ENCODE data around the gene CDK2AP2. TPM values are rescaled to one million over a fixed set of nuclear protein-coding genes. Genes with fewer than 3 reads are reported as not detected.

Gene CDK2AP2
- 70.1 to 119 TPM (median 105 TPM) in 5 replicates for total RNA-seq (2022; extraction: Qiagen RNA extraction; ENCODE audit: low read depth)

GRCh38 chr11:67507864-67508485 is at the start of gene CDK2AP2:
Gene CDK2AP2, minus strand, starts transcription at chr11:67508162. Its CDS starts 80 bp downstream, at chr11:67508082.

DNA sequence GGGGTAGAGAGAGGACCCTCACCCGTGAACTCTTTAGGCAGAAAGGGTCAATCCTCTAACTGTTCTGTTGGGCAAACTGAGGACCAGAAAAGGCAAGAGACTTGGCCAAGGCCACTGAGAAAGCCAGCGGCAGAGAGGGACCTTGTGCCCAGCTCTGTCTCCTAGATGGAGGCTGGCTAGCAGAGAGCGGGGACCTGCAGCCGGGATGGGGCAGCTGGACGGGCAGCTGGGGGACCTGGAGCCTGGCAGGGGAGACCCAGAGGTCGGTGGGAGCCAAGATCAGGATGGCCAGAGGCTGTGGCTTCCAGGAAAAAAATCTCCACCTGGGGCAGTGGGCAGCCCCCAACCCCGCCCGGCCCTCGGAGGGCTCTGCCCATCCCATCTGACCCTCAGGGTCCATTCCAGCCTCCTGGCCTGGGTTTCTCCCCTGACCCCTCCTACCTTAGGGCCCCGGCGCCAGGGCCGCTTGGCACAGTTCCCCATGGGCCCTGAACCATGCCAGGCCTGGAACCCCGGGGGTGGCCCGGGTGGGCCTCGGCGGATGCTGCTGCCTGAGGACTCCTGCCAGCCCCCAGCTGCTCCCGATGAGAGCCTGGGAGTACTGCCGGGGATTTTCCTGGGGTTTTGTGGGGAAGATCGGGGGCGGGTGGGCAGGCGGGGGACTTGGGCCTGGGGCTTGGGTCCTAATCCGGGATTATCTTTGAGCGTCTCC is 15.0 kb upstream of the CDK2AP2 start, which contains the start of gene CABP2:
Gene CABP2 (minus strand): TSS at position 603 of the 712 bp plus-strand sequence. CDS start 120 bp downstream, at position 483.

DNA sequence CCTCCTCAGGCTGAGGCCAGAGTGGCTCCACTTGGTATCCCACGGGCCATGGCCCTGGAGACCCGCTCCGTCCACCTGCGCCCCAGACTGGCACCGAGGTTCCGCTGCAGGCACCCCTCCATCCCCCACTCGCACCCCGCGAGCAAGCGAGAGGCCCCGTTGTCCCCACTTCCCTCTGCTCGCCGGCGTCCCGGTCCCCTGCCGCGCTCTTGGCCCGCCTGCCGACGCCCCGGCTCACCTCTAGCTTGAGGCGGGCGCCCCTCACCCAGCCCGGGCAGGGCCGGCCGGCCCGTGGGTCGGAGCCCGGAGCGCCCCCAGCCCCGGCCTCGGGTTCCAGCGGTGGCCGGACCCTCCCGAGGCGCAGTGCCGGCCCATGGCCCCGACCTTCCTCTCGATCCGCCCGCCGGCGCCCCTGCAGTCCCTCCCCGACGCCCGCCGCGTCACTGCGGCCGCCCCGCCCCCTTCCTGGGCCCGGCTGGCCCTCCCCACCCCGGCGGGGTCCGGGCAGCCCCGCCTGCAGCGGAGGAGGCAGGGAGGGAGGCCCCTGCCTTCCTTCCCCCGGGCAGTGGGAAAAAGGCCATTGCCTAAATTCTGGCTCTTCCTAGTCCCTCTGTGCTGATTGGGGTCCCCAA is 2.9 kb downstream of the CDK2AP2 start, which contains the start of gene PITPNM1:
Gene PITPNM1 (minus strand): TSS at position 414 of the 632 bp plus-strand sequence. CDS start 1,183 bp downstream, outside the sequence.

GRCh38 chr11:67482827-67483798 is 24.8 kb downstream of the CDK2AP2 start, which contains the start of gene AIP:
Gene AIP, plus strand, starts transcription at chr11:67483026. Its CDS starts 133 bp downstream, at chr11:67483159.

GRCh38 chr11:67468759-67469507 is 39.0 kb downstream of the CDK2AP2 start, which contains the start of gene TMEM134:
Gene TMEM134, minus strand, starts transcription at chr11:67469251. Its CDS starts 59 bp downstream, at chr11:67469192.

Other genes starting within 250 kb of the CDK2AP2 start
- gene GRK2, start 241.7 kb downstream of the CDK2AP2 start, total RNA-seq (2022; extraction: Qiagen RNA extraction; ENCODE audit: low read depth), result 25.9 to 40.4 TPM (median 37.5 TPM) in 5 replicates
- 20.0 to 29.6 TPM (median 25.1 TPM) in 5 replicates for gene ANKRD13D, start 218.9 kb downstream of the CDK2AP2 start, total RNA-seq (2022; extraction: Qiagen RNA extraction; ENCODE audit: low read depth)
- gene SSH3, start 204.6 kb downstream of the CDK2AP2 start, total RNA-seq (2022; extraction: Qiagen RNA extraction; ENCODE audit: low read depth), result 16.1 to 33.6 TPM (median 21.4 TPM) in 5 replicates
- 201 to 271 TPM (median 246 TPM) in 5 replicates for gene POLD4, start 154.6 kb downstream of the CDK2AP2 start, total RNA-seq (2022; extraction: Qiagen RNA extraction; ENCODE audit: low read depth)
- gene CLCF1, start 134.6 kb downstream of the CDK2AP2 start, total RNA-seq (2022; extraction: Qiagen RNA extraction; ENCODE audit: low read depth), result 43.7 to 49.7 TPM (median 44.6 TPM) in 5 replicates
- gene RAD9A, start 116.2 kb downstream of the CDK2AP2 start, total RNA-seq (2022; extraction: Qiagen RNA extraction; ENCODE audit: low read depth), result 24.4 to 39.1 TPM (median 35.9 TPM) in 5 replicates
- gene PPP1CA, start 106.3 kb downstream of the CDK2AP2 start, total RNA-seq (2022; extraction: Qiagen RNA extraction; ENCODE audit: low read depth), result 272 to 298 TPM (median 294 TPM) in 5 replicates
- gene TBC1D10C, start 104.1 kb downstream of the CDK2AP2 start, total RNA-seq (2022; extraction: Qiagen RNA extraction; ENCODE audit: low read depth), result 0.07 to 0.22 TPM in 2 of 5 replicates, not detected in the others
- 0.12 to 0.24 TPM (median 0.16 TPM) in 5 replicates for gene CARNS1, start 92.5 kb downstream of the CDK2AP2 start, total RNA-seq (2022; extraction: Qiagen RNA extraction; ENCODE audit: low read depth)
- 38.4 to 52.4 TPM (median 50.5 TPM) in 5 replicates for gene RPS6KB2, start 79.7 kb downstream of the CDK2AP2 start, total RNA-seq (2022; extraction: Qiagen RNA extraction; ENCODE audit: low read depth)
- gene PTPRCAP, start 70.5 kb downstream of the CDK2AP2 start, total RNA-seq (2022; extraction: Qiagen RNA extraction; ENCODE audit: low read depth), result 0.20 to 0.50 TPM (median 0.36 TPM) in 4 of 5 replicates, not detected in the other
- 47.7 to 60.2 TPM (median 56.9 TPM) in 5 replicates for gene CORO1B, start 64.7 kb downstream of the CDK2AP2 start, total RNA-seq (2022; extraction: Qiagen RNA extraction; ENCODE audit: low read depth)
- gene GPR152, start 55.4 kb downstream of the CDK2AP2 start, total RNA-seq (2022; extraction: Qiagen RNA extraction; ENCODE audit: low read depth), result not detected in 5 replicates
- gene CABP4, start 52.8 kb downstream of the CDK2AP2 start, total RNA-seq (2022; extraction: Qiagen RNA extraction; ENCODE audit: low read depth), result not detected in 5 replicates
- 42.5 to 61.2 TPM (median 52.1 TPM) in 5 replicates for gene TMEM134, start 38.9 kb downstream of the CDK2AP2 start, total RNA-seq (2022; extraction: Qiagen RNA extraction; ENCODE audit: low read depth)
- 44.1 to 54.3 TPM (median 48.7 TPM) in 5 replicates for gene AIP, start 25.1 kb downstream of the CDK2AP2 start, total RNA-seq (2022; extraction: Qiagen RNA extraction; ENCODE audit: low read depth)
- gene PITPNM1, start 2.8 kb downstream of the CDK2AP2 start, total RNA-seq (2022; extraction: Qiagen RNA extraction; ENCODE audit: low read depth), result 41.1 to 63.5 TPM (median 53.4 TPM) in 5 replicates
- not detected in 5 replicates for gene CABP2, start 15.3 kb upstream of the CDK2AP2 start, total RNA-seq (2022; extraction: Qiagen RNA extraction; ENCODE audit: low read depth)
- 1,398 to 1,764 TPM (median 1,658 TPM) in 5 replicates for gene GSTP1, start 75.7 kb upstream of the CDK2AP2 start, total RNA-seq (2022; extraction: Qiagen RNA extraction; ENCODE audit: low read depth)
- 138 to 149 TPM (median 148 TPM) in 5 replicates for gene NDUFV1, start 98.8 kb upstream of the CDK2AP2 start, total RNA-seq (2022; extraction: Qiagen RNA extraction; ENCODE audit: low read depth)
- gene NUDT8, start 121.8 kb upstream of the CDK2AP2 start, total RNA-seq (2022; extraction: Qiagen RNA extraction; ENCODE audit: low read depth), result 6.3 to 14.4 TPM (median 12.4 TPM) in 5 replicates
- not detected in 5 replicates for gene TBX10, start 131.6 kb upstream of the CDK2AP2 start, total RNA-seq (2022; extraction: Qiagen RNA extraction; ENCODE audit: low read depth)
- 1.3 to 2.1 TPM (median 1.3 TPM) in 5 replicates for gene ACY3, start 142.6 kb upstream of the CDK2AP2 start, total RNA-seq (2022; extraction: Qiagen RNA extraction; ENCODE audit: low read depth)
- gene ALDH3B2, start 166.5 kb upstream of the CDK2AP2 start, total RNA-seq (2022; extraction: Qiagen RNA extraction; ENCODE audit: low read depth), result not detected in 5 replicates